Trophoblast cell (in vitro differentiated cells and primary cell): ENCODE results near the gene MYO10.
A peak's percentile ranks its signal among the peaks of the same experiment; 100 is the strongest.

Source experiments
- DNase-seq, 2 donors: peaks; one replicate each; pipeline ENCODE4 v3.0.0-alpha.2; 2016
- H2AFZ ChIP-seq: 2 replicates; pipeline ENCODE4 v1.6.1; 2013; ENCODE audit warnings: low read length, moderate library complexity, mild to moderate bottlenecking; ENCODE audit not compliant: insufficient read depth, poor library complexity
- H2AK5ac ChIP-seq: 2 replicates; pipeline ENCODE4 v1.6.1; 2013; ENCODE audit warnings: mild to moderate bottlenecking, low read length
- H2BK120ac ChIP-seq: 2 replicates; pipeline ENCODE4 v1.6.1; 2013; ENCODE audit warnings: low read length, mild to moderate bottlenecking, moderate library complexity; ENCODE audit not compliant: insufficient read depth, poor library complexity
- H2BK12ac ChIP-seq: 2 replicates; pipeline ENCODE4 v1.6.1; 2013; ENCODE audit warnings: mild to moderate bottlenecking, low read length, moderate library complexity
- H2BK5ac ChIP-seq: 2 replicates; pipeline ENCODE4 v1.6.1; 2013; ENCODE audit warnings: low read length, low read depth, moderate library complexity, mild to moderate bottlenecking; ENCODE audit not compliant: poor library complexity
- H3K14ac ChIP-seq: 2 replicates; pipeline ENCODE4 v1.6.1; 2013; ENCODE audit warnings: mild to moderate bottlenecking, low read length
- H3K18ac ChIP-seq: 2 replicates; pipeline ENCODE4 v1.6.1; 2013; ENCODE audit warnings: mild to moderate bottlenecking, low read length
- H3K23ac ChIP-seq: 2 replicates; pipeline ENCODE4 v1.6.1; 2013; ENCODE audit warnings: low read length
- H3K27ac ChIP-seq: 2 replicates; pipeline ENCODE4 v1.5.1; 2013; ENCODE audit warnings: low read depth, mild to moderate bottlenecking, inconsistent platforms, low read length, moderate library complexity
- H3K27me3 ChIP-seq: 2 replicates; pipeline ENCODE4 v1.6.1; 2013; ENCODE audit warnings: inconsistent platforms, mild to moderate bottlenecking, low read length, moderate library complexity; ENCODE audit not compliant: insufficient read depth
- H3K36me3 ChIP-seq, 2 experiments: 1 replicate in 1 of 2; 2 replicates in 1 of 2; pipeline ENCODE4 v1.6.1; 2013; ENCODE audit warnings: low read length in 2 of 2, mild to moderate bottlenecking in 2 of 2, moderate library complexity in 1 of 2; ENCODE audit not compliant: insufficient read depth in 2 of 2, control insufficient read depth in 1 of 2
- H3K4ac ChIP-seq: 2 replicates; pipeline ENCODE4 v1.6.1; 2013; ENCODE audit warnings: low read depth, mild to moderate bottlenecking, low read length, moderate library complexity
- H3K4me1 ChIP-seq, 2 experiments: 1 replicate in 1 of 2; 2 replicates in 1 of 2; pipeline ENCODE4 v1.6.1; 2013; ENCODE audit warnings: low read length in 2 of 2, mild to moderate bottlenecking in 2 of 2, moderate library complexity in 1 of 2; ENCODE audit not compliant: insufficient read depth in 2 of 2, control insufficient read depth in 1 of 2
- H3K4me2 ChIP-seq: 2 replicates; pipeline ENCODE4 v1.6.1; 2013; ENCODE audit warnings: inconsistent platforms, mild to moderate bottlenecking, low read length, moderate library complexity
- H3K4me3 ChIP-seq: 2 replicates; pipeline ENCODE4 v1.5.1; 2013; ENCODE audit warnings: mild to moderate bottlenecking, low read depth, low read length, inconsistent platforms
- H3K79me1 ChIP-seq: one replicate; pipeline ENCODE4 v1.6.1; 2013; ENCODE audit warnings: low read length
- H3K79me2 ChIP-seq: 2 replicates; pipeline ENCODE4 v1.6.1; 2013; ENCODE audit warnings: low read length, mild to moderate bottlenecking; ENCODE audit not compliant: control insufficient read depth, insufficient read depth, poor library complexity
- H3K9ac ChIP-seq: 2 replicates; pipeline ENCODE4 v1.6.1; 2013; ENCODE audit warnings: mild to moderate bottlenecking, low read length
- H3K9me3 ChIP-seq: 2 replicates; pipeline ENCODE4 v1.6.1; 2013; ENCODE audit warnings: low read depth, mild to moderate bottlenecking, control low read depth, inconsistent platforms, low read length; ENCODE audit not compliant: insufficient read depth
- H4K12ac ChIP-seq: 2 replicates; pipeline ENCODE4 v1.6.1; 2013; ENCODE audit warnings: low read depth, mild to moderate bottlenecking, low read length, moderate library complexity
- H4K8ac ChIP-seq: 2 replicates; pipeline ENCODE4 v1.6.1; 2013; ENCODE audit warnings: low read depth, mild to moderate bottlenecking, low read length, moderate library complexity
- H4K91ac ChIP-seq: one replicate; pipeline ENCODE4 v1.6.1; 2013; ENCODE audit warnings: low read depth, mild to moderate bottlenecking, low read length, moderate library complexity
- WGBS: extraction: QIAGEN DNeasy Blood & Tissue Kit; methylation state at CpG from one replicate; pipeline ENCODE4 v1.1.7; 2013; ENCODE audit warnings: missing lambda C conversion rate; ENCODE audit not compliant: insufficient read length, insufficient coverage; ENCODE audit errors: extremely low coverage; 5-methylcytosine and 5-hydroxymethylcytosine counted together

Gene MYO10

GRCh38 chr5:16642867-16643266, 293.2 kb downstream of the MYO10 start:
- Histone ChIP-seq H3K4ac (no peak overlapping the region), H2AK5ac (no peak overlapping the region), H3K4me2 (no peak overlapping the region), H2AFZ (no peak overlapping the region), H3K27ac (no peak overlapping the region), H3K4me3 (no peak overlapping the region), H3K9me3 (peaks cover 1% of the 10 kb centered on the region), H3K36me3 (peaks cover 0 to 1% of the 10 kb centered on the region in 2 experiments), H3K9ac (no peak overlapping the region), H3K14ac (no peak overlapping the region), H3K79me1 (no peaks in the 10 kb centered on the region), H3K18ac (no peak overlapping the region), H3K4me1 (no peaks in the 10 kb centered on the region), H2BK5ac (no peak overlapping the region), H3K79me2 (no peaks in the 10 kb centered on the region), H4K91ac (no peak overlapping the region), H2BK12ac (no peak overlapping the region), H4K8ac (no peak overlapping the region), H2BK120ac (no peak overlapping the region), H3K27me3 (no peaks in the 10 kb centered on the region), H4K12ac (no peak overlapping the region), H3K23ac (no peak overlapping the region)
- DNase-seq = no peak
- WGBS = no CpG with 5 or more reads among the region's 2 CpGs

GRCh38 chr5:16639206-16639605, 296.9 kb downstream of the MYO10 start:
- H2BK12ac ChIP-seq = no peak overlapping the region
- H3K79me1 ChIP-seq = no peaks in the 10 kb centered on the region
- H3K23ac ChIP-seq = no peak overlapping the region
- H2AFZ ChIP-seq = no peak overlapping the region
- no CpG with 5 or more reads among the region's 4 CpGs for WGBS
- H3K4me3 ChIP-seq = no peak overlapping the region
- no peak overlapping the region for H2BK5ac ChIP-seq
- no peak overlapping the region for H4K8ac ChIP-seq
- H3K4me2 ChIP-seq = no peak overlapping the region
- H3K27ac ChIP-seq = no peak overlapping the region
- H3K9me3 ChIP-seq = peaks cover 1% of the 10 kb centered on the region
- DNase-seq = no peak
- H3K9ac ChIP-seq = no peak overlapping the region
- H3K36me3 ChIP-seq = peaks cover 0 to 1% of the 10 kb centered on the region in 2 experiments
- no peak overlapping the region for H3K18ac ChIP-seq
- H3K27me3 ChIP-seq = no peaks in the 10 kb centered on the region
- H3K79me2 ChIP-seq = no peaks in the 10 kb centered on the region
- H4K12ac ChIP-seq = no peak overlapping the region
- no peak overlapping the region for H3K14ac ChIP-seq
- H3K4ac ChIP-seq = no peak overlapping the region
- no peak overlapping the region for H2BK120ac ChIP-seq
- no peak overlapping the region for H4K91ac ChIP-seq
- no peaks in the 10 kb centered on the region for H3K4me1 ChIP-seq
- no peak overlapping the region for H2AK5ac ChIP-seq

- no peak overlapping the region for H2BK120ac ChIP-seq
- H3K36me3 ChIP-seq = no peaks in the 10 kb centered on the region
- H4K8ac ChIP-seq = no peak overlapping the region
- H3K4me2 ChIP-seq = no peak overlapping the region
- H3K79me1 ChIP-seq = no peaks in the 10 kb centered on the region
- no peak overlapping the region for H3K9ac ChIP-seq
- H3K14ac ChIP-seq = no peak overlapping the region
- H2AK5ac ChIP-seq = no peak overlapping the region
- no peak overlapping the region for H4K12ac ChIP-seq
- H2BK12ac ChIP-seq = no peak overlapping the region
- H3K23ac ChIP-seq = no peak overlapping the region
- H4K91ac ChIP-seq = no peak overlapping the region
- H3K79me2 ChIP-seq = no peaks in the 10 kb centered on the region
- H3K9me3 ChIP-seq = no peaks in the 10 kb centered on the region
- no peak overlapping the region for H3K4me3 ChIP-seq
- no CpG with 5 or more reads among the region's 3 CpGs for WGBS
- no peak overlapping the region for H3K27ac ChIP-seq
- H3K18ac ChIP-seq = no peak overlapping the region
- no peaks in the 10 kb centered on the region for H3K27me3 ChIP-seq
- H3K4ac ChIP-seq = no peak overlapping the region
- DNase-seq = peak in 1 of 2 donors; percentile 40
- no peak overlapping the region for H2AFZ ChIP-seq
- no peak overlapping the region for H2BK5ac ChIP-seq
- peaks cover 0 to 2% of the 10 kb centered on the region in 2 experiments for H3K4me1 ChIP-seq
Measured at GRCh38 chr5:16628376-16628775, 307.7 kb downstream of the MYO10 start.

GRCh38 chr5:16626696-16627264, 309.3 kb downstream of the MYO10 start:
- Histone ChIP-seq H3K27ac (no peak overlapping the region), H3K18ac (no peak overlapping the region), H3K27me3 (no peaks in the 10 kb centered on the region), H4K12ac (no peak overlapping the region), H2AFZ (no peak overlapping the region), H3K4me3 (no peak overlapping the region), H3K4me2 (no peak overlapping the region), H3K36me3 (no peaks in the 10 kb centered on the region), H3K4ac (no peak overlapping the region), H3K23ac (no peak overlapping the region), H2BK5ac (no peak overlapping the region), H4K91ac (no peak overlapping the region), H3K79me1 (no peaks in the 10 kb centered on the region), H3K79me2 (no peaks in the 10 kb centered on the region), H2AK5ac (no peak overlapping the region), H3K9me3 (no peaks in the 10 kb centered on the region), H2BK120ac (no peak overlapping the region), H2BK12ac (no peak overlapping the region), H3K14ac (no peak overlapping the region), H3K9ac (no peak overlapping the region), H3K4me1 (peaks cover 0 to 2% of the 10 kb centered on the region in 2 experiments), H4K8ac (no peak overlapping the region)
- DNase-seq = peak in 1 of 2 donors; percentile 52
- WGBS = no CpG with 5 or more reads among the region's 5 CpGs
